ENCODE measurements around the gene ASIC1.

The ASIC1 gene

GRCh38 chr12:50057000-50057841, at the start of gene ASIC1:
Gene ASIC1, plus strand, starts transcription at chr12:50057596. Its CDS starts 1,171 bp downstream, at chr12:50058767.
- Mint-ChIP-seq H3K4me3 (peak within 1 kb of the TSS; percentile 94), H3K27ac (no peak within 1 kb of the TSS), H3K27me3 (ENCODE audit: low read depth, poor library complexity) (peaks cover 57% of the 10 kb centered on the region), H3K4me1 (peaks cover 35% of the 10 kb centered on the region), H3K36me3 (ENCODE audit: low read depth) (peaks cover 19% of the 10 kb centered on the region), H3K9me3 (no peaks in the 10 kb centered on the region)
- TF ChIP-seq CTCF (IDR thresholded peaks at IDR 0.05), result no peak
- DNase-seq, result peak; percentile 84

GRCh38 chr12:50013361-50014147, 43.8 kb upstream of the ASIC1 start:
- Mint-ChIP-seq H3K4me1 (no peaks in the 10 kb centered on the region), H3K36me3 (ENCODE audit: low read depth) (peaks cover 39% of the 10 kb centered on the region), H3K9me3 (no peaks in the 10 kb centered on the region), H3K4me3 (no peak overlapping the region), H3K27ac (peak overlapping the region; percentile 29), H3K27me3 (ENCODE audit: low read depth, poor library complexity) (no peaks in the 10 kb centered on the region)
- TF ChIP-seq CTCF (IDR thresholded peaks at IDR 0.05), result no peak
- no peak for DNase-seq

- no peaks in the 10 kb centered on the region for H3K4me1 Mint-ChIP-seq
Observed at GRCh38 chr12:50014342-50014741, 43.1 kb upstream of the ASIC1 start.

GRCh38 chr12:50016501-50017475, 40.6 kb upstream of the ASIC1 start:
- Mint-ChIP-seq H3K9me3 (no peaks in the 10 kb centered on the region), H3K4me1 (peaks cover 11% of the 10 kb centered on the region), H3K27me3 (ENCODE audit: low read depth, poor library complexity) (no peaks in the 10 kb centered on the region), H3K4me3 (no peak overlapping the region), H3K27ac (peak overlapping the region; percentile 11), H3K36me3 (ENCODE audit: low read depth) (peaks cover 27% of the 10 kb centered on the region)
- DNase-seq, result no peak
- no peak for TF ChIP-seq CTCF (IDR thresholded peaks at IDR 0.05)

More at GRCh38 chr12:50014342-50014741, 43.1 kb upstream of the ASIC1 start:
- Mint-ChIP-seq H3K27me3 (ENCODE audit: low read depth, poor library complexity) (no peaks in the 10 kb centered on the region), H3K36me3 (ENCODE audit: low read depth) (peaks cover 37% of the 10 kb centered on the region), H3K9me3 (no peaks in the 10 kb centered on the region), H3K4me3 (no peak overlapping the region), H3K27ac (no peak overlapping the region)
- no peak for DNase-seq
- no peak for TF ChIP-seq CTCF (IDR thresholded peaks at IDR 0.05)

GRCh38 chr12:50017641-50018040, 39.8 kb upstream of the ASIC1 start:
- H3K27ac Mint-ChIP-seq, result no peak overlapping the region
- peaks cover 29% of the 10 kb centered on the region for H3K36me3 Mint-ChIP-seq (ENCODE audit: low read depth)
- H3K9me3 Mint-ChIP-seq, result no peaks in the 10 kb centered on the region
- peaks cover 15% of the 10 kb centered on the region for H3K4me1 Mint-ChIP-seq
- no peak for TF ChIP-seq CTCF (IDR thresholded peaks at IDR 0.05)
- H3K27me3 Mint-ChIP-seq (ENCODE audit: low read depth, poor library complexity), result no peaks in the 10 kb centered on the region
- DNase-seq, result no peak
- no peak overlapping the region for H3K4me3 Mint-ChIP-seq

Measured in nephron progenitor cell (in vitro differentiated cells).